HFFc6 (cell line): Measurements from ENCODE around the gene CD274. TPM values are rescaled to one million over a fixed set of nuclear protein-coding genes. Genes with fewer than 3 reads are reported as not detected.

Source experiments
- DNase-seq: peaks from one replicate; pipeline ENCODE4 v3.0.0-alpha.2; 2018
- H3K27ac Mint-ChIP-seq: 2 replicates; pipeline ENCODE4 v1.8.0; 2020; ENCODE audit warnings: mild to moderate bottlenecking, mixed read lengths
- H3K27me3 Mint-ChIP-seq: 2 replicates; pipeline ENCODE4 v1.8.0; 2021; ENCODE audit warnings: mild to moderate bottlenecking, moderate library complexity, mixed read lengths; ENCODE audit not compliant: insufficient read depth
- H3K36me3 Mint-ChIP-seq: 2 replicates; pipeline ENCODE4 v1.8.0; 2021; ENCODE audit warnings: low read depth, mixed read lengths
- H3K4me1 Mint-ChIP-seq: 2 replicates; pipeline ENCODE4 v1.8.0; 2020; ENCODE audit warnings: low read depth, mixed read lengths
- H3K4me3 Mint-ChIP-seq: 2 replicates; pipeline ENCODE4 v1.8.0; 2020; ENCODE audit warnings: mild to moderate bottlenecking, moderate library complexity, mixed read lengths
- H3K9me3 Mint-ChIP-seq: 2 replicates; pipeline ENCODE4 v1.8.0; 2020; ENCODE audit warnings: mild to moderate bottlenecking, mixed read lengths
- total RNA-seq, 6 experiments: library from RNA; stranded (reverse); fragmentation: NEBNext Ultra II Directional; extraction: Animal tissue kit (Norgen Biotek cat#: 25700); gene quantifications; 2 replicates in 1 of 6; 3 replicates in 5 of 6; pipeline ENCODE4 v1.2.3, GENCODE V29; 2021
- TF ChIP-seq, protein P1 (sequence below): fragments of 200-600 bp; sonication (generic); IDR thresholded peaks from 2 replicates; pipeline ENCODE4 v1.5.0; 2021; ENCODE audit warnings: antibody characterized with exemption, mild to moderate bottlenecking

CD274 gene
- total RNA-seq, 6 experiments from 2014 or later, result 10.3 to 15.9 (median 13.0) TPM

DNA sequence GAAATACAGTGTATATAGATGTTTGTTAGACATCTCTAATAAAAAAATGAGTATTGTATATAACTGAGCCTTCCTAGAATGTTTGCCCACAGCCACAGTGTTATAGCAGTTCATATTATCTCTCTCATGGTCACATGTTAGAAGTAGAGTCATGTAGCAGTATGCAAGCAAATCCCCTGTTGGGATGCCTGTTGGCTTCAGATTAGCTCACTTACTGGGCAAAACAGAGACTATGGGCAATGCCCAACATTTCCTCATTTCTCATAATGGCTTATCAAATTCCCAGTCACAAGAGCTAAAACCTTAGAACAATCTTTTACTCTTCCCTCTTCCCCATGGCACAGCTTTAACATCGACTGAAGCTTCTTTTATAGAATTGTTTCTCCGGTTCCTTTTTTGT is 33.0 kb downstream of the CD274 start:
- Mint-ChIP-seq H3K27me3 (peaks cover 3% of the 10 kb centered on the region; the same call in 1 of the 2 replicates), H3K36me3 (no peaks in the 10 kb centered on the region), H3K4me1 (0 out of 2 replicates have a peak, but pooled peaks cover 9% of the 10 kb centered on the region), H3K27ac (no peak overlapping the region), H3K4me3 (no peak overlapping the region), H3K9me3 (no peaks in the 10 kb centered on the region)
- TF ChIP-seq, protein P1, sequence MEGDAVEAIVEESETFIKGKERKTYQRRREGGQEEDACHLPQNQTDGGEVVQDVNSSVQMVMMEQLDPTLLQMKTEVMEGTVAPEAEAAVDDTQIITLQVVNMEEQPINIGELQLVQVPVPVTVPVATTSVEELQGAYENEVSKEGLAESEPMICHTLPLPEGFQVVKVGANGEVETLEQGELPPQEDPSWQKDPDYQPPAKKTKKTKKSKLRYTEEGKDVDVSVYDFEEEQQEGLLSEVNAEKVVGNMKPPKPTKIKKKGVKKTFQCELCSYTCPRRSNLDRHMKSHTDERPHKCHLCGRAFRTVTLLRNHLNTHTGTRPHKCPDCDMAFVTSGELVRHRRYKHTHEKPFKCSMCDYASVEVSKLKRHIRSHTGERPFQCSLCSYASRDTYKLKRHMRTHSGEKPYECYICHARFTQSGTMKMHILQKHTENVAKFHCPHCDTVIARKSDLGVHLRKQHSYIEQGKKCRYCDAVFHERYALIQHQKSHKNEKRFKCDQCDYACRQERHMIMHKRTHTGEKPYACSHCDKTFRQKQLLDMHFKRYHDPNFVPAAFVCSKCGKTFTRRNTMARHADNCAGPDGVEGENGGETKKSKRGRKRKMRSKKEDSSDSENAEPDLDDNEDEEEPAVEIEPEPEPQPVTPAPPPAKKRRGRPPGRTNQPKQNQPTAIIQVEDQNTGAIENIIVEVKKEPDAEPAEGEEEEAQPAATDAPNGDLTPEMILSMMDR, result no peak
- no peak for DNase-seq

DNA sequence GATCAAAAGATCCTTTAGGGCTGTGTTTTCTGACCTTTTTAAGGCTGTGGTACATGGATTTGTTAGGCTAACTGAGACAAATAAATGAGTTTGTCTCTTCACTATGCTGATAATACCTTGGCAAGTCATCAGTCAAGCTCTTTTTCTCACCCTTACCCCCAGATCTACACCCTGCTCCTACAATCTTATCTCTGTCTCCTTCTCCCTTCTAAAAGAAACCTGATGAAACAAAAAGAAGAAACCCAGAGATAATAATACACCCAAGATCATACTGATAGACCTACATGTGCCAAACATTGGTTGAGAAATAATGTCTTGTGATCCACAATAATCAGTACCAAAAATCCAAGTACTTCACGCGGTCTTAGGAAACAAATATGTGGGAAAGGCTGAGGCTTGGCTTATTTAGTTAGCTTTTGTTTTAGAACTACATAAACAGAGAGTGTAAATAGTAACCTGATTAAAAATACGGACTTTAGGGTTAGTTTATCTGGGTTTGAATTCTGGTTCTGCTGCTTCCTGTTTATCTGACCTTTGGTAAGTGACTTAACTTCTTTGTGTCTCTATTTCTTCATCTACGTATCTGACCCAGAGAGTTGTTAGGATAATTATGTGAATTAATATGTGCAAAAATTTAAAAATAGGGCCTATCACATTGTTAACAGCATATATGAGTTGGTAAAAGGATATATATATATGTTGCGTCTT is 35.2 kb downstream of the CD274 start:
- no peaks in the 10 kb centered on the region for H3K36me3 Mint-ChIP-seq
- H3K9me3 Mint-ChIP-seq, result no peaks in the 10 kb centered on the region
- H3K4me1 Mint-ChIP-seq, result peaks cover 21% of the 10 kb centered on the region; the same call in 1 of the 2 replicates
- H3K4me3 Mint-ChIP-seq, result no peak overlapping the region
- H3K27ac Mint-ChIP-seq, result no peak overlapping the region
- no peak for DNase-seq
- TF ChIP-seq, protein P1, result no peak
- peaks cover 3% of the 10 kb centered on the region; the same call in 1 of the 2 replicates for H3K27me3 Mint-ChIP-seq

DNA sequence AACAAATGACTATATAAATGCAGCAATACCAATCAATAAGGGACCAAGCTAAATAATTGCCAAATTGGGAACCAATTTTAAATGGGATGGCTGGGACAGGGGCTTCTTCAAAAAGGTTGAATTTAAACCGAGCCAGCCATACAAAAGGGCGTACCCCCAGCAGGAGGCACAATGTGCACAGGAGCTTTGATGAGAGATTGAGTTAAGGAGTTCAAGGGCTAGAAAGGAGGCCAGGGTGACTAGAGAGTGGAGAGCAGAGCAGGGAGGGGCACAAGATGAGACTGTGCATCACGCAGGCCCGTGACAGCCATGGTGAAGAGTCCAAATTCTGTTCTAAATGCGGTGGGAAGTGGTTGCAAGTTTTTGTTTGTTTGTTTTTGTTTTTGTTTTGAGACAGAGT is 36.6 kb downstream of the CD274 start:
- no peak for DNase-seq
- Mint-ChIP-seq H3K27me3 (peaks cover 3% of the 10 kb centered on the region; the same call in 1 of the 2 replicates), H3K9me3 (no peaks in the 10 kb centered on the region), H3K36me3 (no peaks in the 10 kb centered on the region), H3K4me3 (no peak overlapping the region), H3K27ac (no peak overlapping the region), H3K4me1 (peaks cover 20% of the 10 kb centered on the region)
- TF ChIP-seq, protein P1, result no peak

DNA sequence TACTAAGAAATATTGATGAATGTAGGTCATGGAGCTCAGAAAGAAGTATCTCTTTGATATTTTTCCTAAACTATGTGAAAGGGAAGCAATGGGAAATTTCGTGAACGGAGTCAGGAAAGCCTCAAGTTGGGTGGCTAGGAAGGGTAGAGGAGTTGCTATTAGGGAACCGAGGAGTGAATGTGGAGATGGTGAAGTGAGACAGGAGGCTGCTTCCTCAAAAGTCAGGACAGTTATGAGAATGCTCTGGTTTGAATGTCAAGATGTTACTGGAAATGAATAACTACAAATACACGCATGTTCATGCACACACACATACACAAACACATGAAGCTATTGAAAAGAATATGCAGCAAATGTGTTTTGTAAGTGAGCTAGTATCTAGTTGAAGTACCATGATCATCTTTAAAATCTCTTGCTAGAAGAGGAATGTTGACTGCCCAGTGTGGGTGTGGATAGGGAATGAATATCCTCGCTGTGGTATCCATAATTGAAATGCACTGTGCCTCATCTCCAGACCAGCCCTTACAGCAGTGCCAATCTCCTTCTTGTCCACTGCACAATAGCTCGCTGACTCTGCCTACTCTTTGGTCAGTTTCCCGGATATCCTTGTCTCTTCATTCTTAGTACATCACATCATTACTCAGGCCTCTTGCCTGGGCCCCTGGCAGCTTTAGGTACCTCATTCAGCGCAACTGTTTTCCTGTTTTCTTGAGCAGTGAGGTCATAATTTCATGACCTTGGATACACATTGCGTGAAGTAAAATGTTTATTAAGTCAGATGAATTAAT is 38.1 kb downstream of the CD274 start:
- no peaks in the 10 kb centered on the region for H3K9me3 Mint-ChIP-seq
- DNase-seq, result no peak
- no peak overlapping the region for H3K4me3 Mint-ChIP-seq
- H3K27ac Mint-ChIP-seq, result no peak overlapping the region
- H3K4me1 Mint-ChIP-seq, result peaks cover 31% of the 10 kb centered on the region
- H3K27me3 Mint-ChIP-seq, result peaks cover 3% of the 10 kb centered on the region
- TF ChIP-seq, protein P1, result no peak
- H3K36me3 Mint-ChIP-seq, result no peaks in the 10 kb centered on the region

DNA sequence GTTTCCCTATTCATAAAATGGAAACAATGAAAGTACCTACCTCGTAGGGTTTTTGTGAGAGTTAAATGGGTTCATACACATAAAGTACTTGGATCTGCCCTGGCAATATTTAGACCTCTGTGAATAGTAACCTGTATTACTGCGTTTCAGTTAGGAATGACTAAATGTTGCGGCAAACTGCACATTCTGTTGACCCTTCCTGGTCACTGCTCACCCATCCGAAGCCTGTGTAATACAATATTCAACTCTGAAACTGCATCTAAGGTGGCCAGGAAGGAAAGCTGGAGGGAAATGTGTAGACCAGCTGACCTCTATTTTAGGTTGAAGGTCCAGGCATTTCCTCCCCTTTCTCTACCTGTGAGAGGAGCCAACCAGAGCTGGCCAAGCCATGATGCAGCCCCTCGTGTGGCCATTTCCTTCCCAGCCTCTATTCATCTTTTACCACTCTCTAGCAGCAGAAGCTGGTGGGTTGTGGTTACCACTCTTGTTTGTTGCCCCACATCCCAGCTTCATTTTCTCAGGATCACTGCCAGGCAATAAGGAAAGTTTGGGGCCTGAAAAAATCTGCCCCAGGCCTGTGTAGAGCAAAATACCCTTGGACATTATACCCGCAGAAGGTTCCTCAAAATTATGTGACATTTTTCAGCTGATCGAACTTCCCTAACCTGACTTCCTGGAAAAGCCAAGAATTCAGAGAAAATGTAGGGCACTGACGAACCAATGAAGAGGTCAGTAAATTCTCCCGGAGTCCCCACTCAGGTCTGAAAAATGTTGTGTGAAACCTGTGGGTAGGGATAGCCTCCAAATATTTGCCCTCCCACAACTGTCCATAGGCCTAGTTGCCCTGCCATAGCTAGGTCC is 39.5 kb downstream of the CD274 start:
- no peak for DNase-seq
- H3K9me3 Mint-ChIP-seq, result no peaks in the 10 kb centered on the region; the same call in 1 of the 2 replicates
- H3K36me3 Mint-ChIP-seq, result no peaks in the 10 kb centered on the region
- TF ChIP-seq, protein P1, result no peak
- no peak overlapping the region for H3K4me3 Mint-ChIP-seq
- peaks cover 43% of the 10 kb centered on the region for H3K4me1 Mint-ChIP-seq
- H3K27me3 Mint-ChIP-seq, result peaks cover 2% of the 10 kb centered on the region; the same call in 1 of the 2 replicates
- no peak overlapping the region for H3K27ac Mint-ChIP-seq
